ENCODE results near the gene PRRG3.

- TF ChIP-seq CTCF (IDR thresholded peaks at IDR 0.05) (no peak), POLR2A (IDR thresholded peaks at IDR 0.05) (no peak)
Measured at GRCh38 chrX:151712253-151712652, 17.0 kb downstream of the PRRG3 start.

All from ovary (tissue), 3 donors.